GM23248 (cell line): ENCODE measurements around the gene SGSM2. TPM values are rescaled to one million over a fixed set of nuclear protein-coding genes. Genes with fewer than 3 reads are reported as not detected.

Source experiments
- DNase-seq: peaks from one replicate; pipeline ENCODE4 v3.0.0-alpha.2; 2015
- H2AFZ ChIP-seq: fragments of 200-600 bp; sonication (generic); 2 replicates; pipeline ENCODE4 v1.6.1; 2016; ENCODE audit warnings: antibody characterized with exemption
- H3F3A ChIP-seq: fragments of 200-600 bp; sonication (generic); 2 replicates; pipeline ENCODE4 v1.6.1; 2016; ENCODE audit warnings: mild to moderate bottlenecking, antibody characterized with exemption, mixed run types; ENCODE audit not compliant: insufficient read depth
- H3K27ac ChIP-seq: fragments of 200-600 bp; sonication (generic); 2 replicates; pipeline ENCODE4 v1.5.1; 2016; ENCODE audit warnings: mild to moderate bottlenecking
- H3K27me3 ChIP-seq: fragments of 200-600 bp; sonication (generic); replicated peaks from 2 replicates; pipeline ENCODE4 v1.6.1; 2016; ENCODE audit warnings: mild to moderate bottlenecking; ENCODE audit not compliant: insufficient read depth
- H3K36me3 ChIP-seq: fragments of 200-600 bp; sonication (generic); 2 replicates; pipeline ENCODE4 v1.6.1; 2016; ENCODE audit warnings: low read depth, mild to moderate bottlenecking
- H3K4me1 ChIP-seq: fragments of 200-600 bp; sonication (generic); 2 replicates; pipeline ENCODE4 v1.6.1; 2016; ENCODE audit warnings: mild to moderate bottlenecking; ENCODE audit not compliant: insufficient read depth
- H3K4me2 ChIP-seq: fragments of 200-600 bp; sonication (generic); one replicate; pipeline ENCODE4 v1.6.1; 2016; ENCODE audit warnings: mild to moderate bottlenecking; ENCODE audit not compliant: unreplicated experiment
- H3K4me3 ChIP-seq: fragments of 200-600 bp; sonication (generic); 2 replicates; pipeline ENCODE4 v1.5.1; 2016; ENCODE audit warnings: mild to moderate bottlenecking
- H3K79me2 ChIP-seq: fragments of 200-600 bp; sonication (generic); 2 replicates; pipeline ENCODE4 v1.6.1; 2016; ENCODE audit warnings: mild to moderate bottlenecking; ENCODE audit not compliant: insufficient read depth
- H3K9ac ChIP-seq: fragments of 200-600 bp; sonication (generic); 2 replicates; pipeline ENCODE4 v1.6.1; 2016; ENCODE audit warnings: mild to moderate bottlenecking
- H3K9me2 ChIP-seq: fragments of 200-600 bp; sonication (generic); 2 replicates; pipeline ENCODE4 v1.6.1; 2016; ENCODE audit warnings: mixed run types, mild to moderate bottlenecking, moderate library complexity; ENCODE audit not compliant: insufficient read depth
- H3K9me3 ChIP-seq: fragments of 200-600 bp; sonication (generic); one replicate; pipeline ENCODE4 v1.6.1; 2017; ENCODE audit warnings: low read depth
- H4K20me1 ChIP-seq: fragments of 200-600 bp; sonication (generic); 2 replicates; pipeline ENCODE4 v1.6.0; 2016; ENCODE audit not compliant: insufficient read depth
- EZH2 ChIP-seq: fragments of 200-600 bp; sonication (generic); IDR thresholded peaks from 2 replicates; pipeline ENCODE4 v1.6.1; 2018; ENCODE audit warnings: antibody characterized with exemption, mild to moderate bottlenecking; ENCODE audit not compliant: insufficient read depth, poor library complexity, severe bottlenecking
- EZH2phosphoT487 ChIP-seq: fragments of 200-600 bp; sonication (generic); IDR thresholded peaks from 2 replicates; pipeline ENCODE4 v1.6.1; 2018; ENCODE audit warnings: antibody characterized with exemption, moderate library complexity, mild to moderate bottlenecking, low read depth; ENCODE audit not compliant: insufficient read depth
- WGBS, 2 experiments: methylation state at CpG; one replicate each; pipeline ENCODE4 v1.1.6; 2015 to 2017; ENCODE audit warnings: low lambda C conversion rate in 2 of 2, low coverage in 1 of 2; ENCODE audit errors: missing lambda C conversion rate in 2 of 2; 5-methylcytosine and 5-hydroxymethylcytosine counted together
- in situ Hi-C: fragments of 300-500 bp; cut with MboI; formaldehyde crosslinking; loops from 2 replicates; pipeline ENCODE4 v1.15.0; 2020
- polyA plus RNA-seq: library from polyadenylated mRNA; unstranded; fragments of >200 nt; fragmentation: Nextera tagmentation; extraction: Ambion mirVana; gene quantifications from 2 replicates; pipeline ENCODE4 v1.2.1, GENCODE V29; 2016
- small RNA-seq: library from RNA; depleted of rRNA; stranded (forward); fragments of <200 nt; gene quantifications from one replicate; pipeline ENCODE3, GENCODE V24; 2014; ENCODE audit warnings: low read depth, low replicate concordance
- total RNA-seq: library from RNA; depleted of rRNA; stranded (reverse); fragments of >200 nt; shearing (Covaris generic); gene quantifications from 2 replicates; pipeline ENCODE4 v1.2.3, GENCODE V29; 2014; rRNA removed

SGSM2 gene
- total and polyA plus RNA-seq, 2 experiments from 2014 or later, result 19.8 to 32.3 TPM

DNA sequence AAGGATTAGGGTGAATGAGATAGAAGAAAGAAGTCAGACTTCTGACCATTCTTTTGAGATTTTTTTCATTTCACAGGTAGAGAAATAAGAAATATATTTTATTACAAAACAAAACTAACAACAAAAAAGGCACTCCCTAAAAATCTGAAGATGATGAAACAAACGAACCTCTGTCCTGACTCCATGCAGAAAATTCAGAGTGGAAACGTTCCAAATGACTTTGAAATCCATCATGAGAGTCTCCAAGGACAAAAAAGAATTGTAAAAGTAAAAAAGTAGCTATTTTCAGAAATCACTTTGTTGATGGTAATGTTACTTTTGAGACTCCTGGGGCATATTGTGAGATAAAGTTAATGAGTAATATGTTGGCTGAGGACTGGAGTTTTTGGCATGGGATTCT is 89.9 kb downstream of the SGSM2 start:
- TF ChIP-seq EZH2phosphoT487 (no peak), EZH2 (no peak)
- Histone ChIP-seq H3F3A (no peaks in the 10 kb centered on the region), H3K36me3 (no peaks in the 10 kb centered on the region), H3K4me3 (no peak overlapping the region), H3K79me2 (no peaks in the 10 kb centered on the region), H3K4me2 (no peak overlapping the region), H3K9me2 (no peaks in the 10 kb centered on the region), H3K27ac (no peak overlapping the region), H4K20me1 (no peaks in the 10 kb centered on the region), H3K9ac (no peak overlapping the region), H3K9me3 (no peaks in the 10 kb centered on the region), H3K27me3 (no peaks in the 10 kb centered on the region), H2AFZ (no peak overlapping the region), H3K4me1 (no peaks in the 10 kb centered on the region)
- in situ Hi-C loops, result no loop called here
- no peak for DNase-seq
- WGBS, 2 experiments, result 76 to 78% methylated on average over 2 of the region's 2 CpGs

DNA sequence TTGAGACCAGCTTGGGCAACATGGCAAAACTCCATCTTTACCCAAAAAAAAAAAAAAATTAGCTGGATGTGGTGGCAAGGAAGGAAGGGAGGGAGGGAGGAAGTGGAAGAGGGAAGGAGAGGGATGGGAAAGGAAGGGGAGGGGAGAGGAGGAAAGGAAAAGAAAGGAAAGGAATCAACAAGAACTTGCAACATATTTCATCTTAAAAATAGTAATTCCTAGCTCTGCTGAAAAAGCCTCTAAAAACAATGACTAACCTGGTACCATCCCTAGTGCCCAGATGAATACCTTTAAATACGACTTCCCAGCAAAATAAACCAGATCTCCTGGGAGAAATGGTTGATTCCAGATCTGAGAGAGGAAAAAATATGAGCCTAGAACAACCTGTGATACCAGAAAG is 90.6 kb downstream of the SGSM2 start:
- no peak overlapping the region for H3K4me3 ChIP-seq
- no peaks in the 10 kb centered on the region; the same call in 1 of the 2 replicates for H3F3A ChIP-seq
- H3K9ac ChIP-seq, result no peak overlapping the region
- no peaks in the 10 kb centered on the region for H3K9me3 ChIP-seq
- H4K20me1 ChIP-seq, result no peaks in the 10 kb centered on the region
- no peaks in the 10 kb centered on the region for H3K27me3 ChIP-seq
- TF ChIP-seq EZH2phosphoT487 (no peak), EZH2 (no peak)
- no peaks in the 10 kb centered on the region for H3K79me2 ChIP-seq
- no peak for DNase-seq
- no peaks in the 10 kb centered on the region for H3K9me2 ChIP-seq
- no peak overlapping the region for H2AFZ ChIP-seq
- 95 to 98% methylated on average over 1 of the region's 1 CpG for WGBS, 2 experiments
- H3K4me2 ChIP-seq, result no peak overlapping the region
- H3K27ac ChIP-seq, result no peak overlapping the region
- no peaks in the 10 kb centered on the region for H3K36me3 ChIP-seq
- H3K4me1 ChIP-seq, result no peaks in the 10 kb centered on the region
- in situ Hi-C loops, result no loop called here

Small RNA genes lying within 50 kb of the gene (small RNA-seq; reads per million reads assigned to genes)
- gene AC006435.3 (not detected), gene AC006435.4 (not detected), gene SNORD91A (65.6 reads per million, percentile 93 among the genes with 10 or more reads in this experiment), gene SNORD91B (16.4 reads per million, percentile 88 among the genes with 10 or more reads in this experiment)

Other genes starting within 250 kb of the SGSM2 start
- gene SMG6, start 33.7 kb upstream of the SGSM2 start, total RNA-seq, result 34.9 and 63.1 TPM in 2 replicates
- 16.8 and 18.7 TPM in 2 replicates for gene SMG6, start 33.7 kb upstream of the SGSM2 start, polyA plus RNA-seq
- 24.2 and 26.3 TPM in 2 replicates for gene SRR, start 33.6 kb upstream of the SGSM2 start, total RNA-seq
- 28.8 and 29.8 TPM in 2 replicates for gene SRR, start 33.6 kb upstream of the SGSM2 start, polyA plus RNA-seq
- 44.6 and 73.3 TPM in 2 replicates for gene TSR1, start 1.0 kb upstream of the SGSM2 start, total RNA-seq
- gene TSR1, start 1.0 kb upstream of the SGSM2 start, polyA plus RNA-seq, result 45.7 and 46.9 TPM in 2 replicates
- 3.7 and 6.2 TPM in 2 replicates for gene MNT, start 63.6 kb downstream of the SGSM2 start, total RNA-seq
- gene MNT, start 63.6 kb downstream of the SGSM2 start, polyA plus RNA-seq, result 6.2 and 8.2 TPM in 2 replicates
- gene METTL16, start 174.4 kb downstream of the SGSM2 start, total RNA-seq, result 9.7 and 12.0 TPM in 2 replicates
- gene METTL16, start 174.4 kb downstream of the SGSM2 start, polyA plus RNA-seq, result 13.0 and 14.4 TPM in 2 replicates